Panc1 (cell line): ENCODE data around the gene TF. TPM values are rescaled to one million over a fixed set of nuclear protein-coding genes. Genes with fewer than 3 reads are reported as not detected.

Experiments used
- ATAC-seq: fragments of 200-7000 bp; cut with Tn5 transposase; 2 replicates; pipeline ENCODE4 v1.9.1; 2020; ENCODE audit warnings: mild to moderate bottlenecking, moderate library complexity
- BruUV-seq: library from RNA; stranded (reverse); fragments of 400-500 nt; replicated peaks from 2 replicates; lab custom pipeline; 2021; lab: Mats Ljungman, UMichigan
- CTCF ChIA-PET: fragments of 300-600 bp; sonication (Branson Sonifier 250); formaldehyde crosslinking; loops from one replicate; lab custom pipeline; 2022; ENCODE audit warnings: antibody characterized with exemption; lab: Charles Lee
- POLR2A ChIA-PET: fragments of 300-600 bp; sonication (Branson Sonifier 250); formaldehyde crosslinking; loops from one replicate; lab custom pipeline; 2022; ENCODE audit warnings: antibody characterized with exemption; lab: Charles Lee
- DNase-seq: peaks from one replicate; pipeline ENCODE4 v3.0.0-alpha.2; 2010; ENCODE audit warnings: low read depth, low spot score
- H3K27ac ChIP-seq: 2 replicates; pipeline ENCODE4 v1.5.1; 2011; ENCODE audit warnings: mild to moderate bottlenecking, low read length, inconsistent platforms
- H3K27me3 ChIP-seq: fragments of 200-500 bp; sonication (Bioruptor generic); 2 replicates; pipeline ENCODE4 v1.6.0; 2014; ENCODE audit warnings: low read length, inconsistent platforms; ENCODE audit not compliant: control insufficient read depth, insufficient read depth
- H3K36me3 ChIP-seq: fragments of 200-500 bp; sonication (Bioruptor generic); 2 replicates; pipeline ENCODE4 v1.5.1; 2014; ENCODE audit warnings: inconsistent platforms, mild to moderate bottlenecking, low read length, moderate library complexity; ENCODE audit not compliant: control insufficient read depth, insufficient read depth
- H3K4me1 ChIP-seq: 2 replicates; pipeline ENCODE4 v1.5.1; 2011; ENCODE audit warnings: inconsistent platforms, mild to moderate bottlenecking, low read length, moderate library complexity; ENCODE audit not compliant: control insufficient read depth, insufficient read depth
- H3K4me3 ChIP-seq, 2 experiments: 2 replicates each; pipeline ENCODE4 v1.5.1; 2011 to 2012; ENCODE audit warnings: low read depth in 2 of 2, low read length in 2 of 2, mild to moderate bottlenecking in 2 of 2, inconsistent platforms in 1 of 2, moderate library complexity in 1 of 2
- H3K9me3 ChIP-seq: fragments of 200-500 bp; sonication (Bioruptor generic); 2 replicates; pipeline ENCODE4 v1.5.1; 2014; ENCODE audit warnings: low read depth, mild to moderate bottlenecking, inconsistent platforms, low read length, moderate library complexity; ENCODE audit not compliant: control insufficient read depth, insufficient read depth
- CTCF ChIP-seq: fragments of 450-650 bp; IDR thresholded peaks from 2 replicates; pipeline ENCODE4 v1.5.1; 2017; ENCODE audit warnings: mild to moderate bottlenecking
- POLR2AphosphoS5 ChIP-seq: IDR thresholded peaks from 2 replicates; pipeline ENCODE4 v1.6.1; 2012; ENCODE audit warnings: mild to moderate bottlenecking, low read depth, low read length, moderate library complexity
- REST ChIP-seq, 2 experiments: IDR thresholded peaks; 2 replicates each; pipeline ENCODE4 v1.6.1; 2011 to 2012; ENCODE audit warnings: low read depth in 2 of 2, control low read depth in 1 of 2, low read length in 1 of 2, mild to moderate bottlenecking in 1 of 2, moderate library complexity in 1 of 2; ENCODE audit not compliant: insufficient read depth in 1 of 2
- SIN3A ChIP-seq: IDR thresholded peaks from 2 replicates; pipeline ENCODE4 v1.6.1; 2012; ENCODE audit warnings: low read depth, mild to moderate bottlenecking, low read length, moderate library complexity, borderline replicate concordance; ENCODE audit not compliant: insufficient read depth
- TCF7L2 ChIP-seq: IDR thresholded peaks from 2 replicates; pipeline ENCODE4 v1.6.1; 2011; ENCODE audit warnings: mild to moderate bottlenecking, low read depth, low read length, inconsistent platforms
- in situ Hi-C: cut with HindIII; loops from 2 replicates; pipeline ENCODE4 v1.10.0; 2016; ENCODE audit warnings: low sequenced_read_pairs, low pct_unique_long_range_greater_than_20kb
- intact Hi-C: fragments of 100-400 bp; cut with micrococcal nuclease; formaldehyde crosslinking; loops from one replicate; pipeline ENCODE4 v1.10.0; 2022; ENCODE audit not compliant: unreplicated experiment
- total RNA-seq: library from RNA; stranded (reverse); gene quantifications from one replicate; pipeline ENCODE4 v1.2.1, GENCODE V29; 2021; ENCODE audit not compliant: unreplicated experiment

TF gene
- total RNA-seq, 1 experiment from 2014 or later = 9.5 TPM

GRCh38 chr3:133803469-133803868 is 57.3 kb downstream of the TF start:
- Histone ChIP-seq H3K27me3 (no peaks in the 10 kb centered on the region; the same call in 1 of the 2 replicates), H3K9me3 (no peaks in the 10 kb centered on the region), H3K4me3 (no peak overlapping the region), H3K4me1 (peaks cover 16% of the 10 kb centered on the region; the same call in 1 of the 2 replicates), H3K27ac (no peak overlapping the region), H3K36me3 (peaks cover 10% of the 10 kb centered on the region)
- ATAC-seq (no peak), DNase-seq (no peak)
- intact Hi-C loops (no loop called here), in situ Hi-C loops (no loop called here)
- TF ChIP-seq TCF7L2 (no peak), POLR2AphosphoS5 (no peak), REST (IDR thresholded peaks at IDR 0.05; ENCODE audit: insufficient read depth in 1 of 2, low read depth in 2 of 2, low read length in 1 of 2) (no peak), SIN3A (no peak), CTCF (no peak)
- ChIA-PET CTCF (interaction anchor here (0.6 kb wide), 1 partner anchor 613 kb away, joined by 4 read pairs; no protein-coding TSS in a partner anchor), POLR2A (no interaction called here)
- no TSS peak for BruUV-seq

- in situ Hi-C loops = no loop called here
- H3K27me3 ChIP-seq = no peaks in the 10 kb centered on the region; the same call in 1 of the 2 replicates
- TF ChIP-seq REST (IDR thresholded peaks at IDR 0.05; ENCODE audit: insufficient read depth in 1 of 2, low read depth in 2 of 2, low read length in 1 of 2) = no peak
- TF ChIP-seq CTCF = no peak
- ChIA-PET CTCF (no interaction called here), POLR2A (no interaction called here)
- BruUV-seq = no TSS peak
- peaks cover 16% of the 10 kb centered on the region; the same call in 1 of the 2 replicates for H3K4me1 ChIP-seq
- peaks cover 10% of the 10 kb centered on the region for H3K36me3 ChIP-seq
- peak overlapping the region; percentile 82 to 96; a peak in 3 of 4 replicates for H3K4me3 ChIP-seq
- DNase-seq (no peak), ATAC-seq (no peak)
- H3K27ac ChIP-seq = no peak overlapping the region
- intact Hi-C loops = loop anchor here (5.0 kb wide), 1 partner anchor 143 kb away; the partner anchor contains the start of gene TOPBP1
- H3K9me3 ChIP-seq = no peaks in the 10 kb centered on the region
Observed at GRCh38 chr3:133804896-133805295, 58.7 kb downstream of the TF start.
